PC-3 (cell line): Measurements from ENCODE around the gene MSH3. TPM values are rescaled to one million over a fixed set of nuclear protein-coding genes. Genes with fewer than 3 reads are reported as not detected.

Experiments used
- ATAC-seq: fragments of 200-7000 bp; cut with Tn5 transposase; 2 replicates; pipeline ENCODE4 v1.9.1; 2020; ENCODE audit warnings: mild to moderate bottlenecking, moderate library complexity
- BruUV-seq: library from RNA; stranded (reverse); fragments of 400-500 nt; replicated peaks from 2 replicates; lab custom pipeline; 2021; lab: Mats Ljungman, UMichigan
- CTCF ChIA-PET: fragments of 300-600 bp; sonication (Branson Sonifier 250); formaldehyde crosslinking; loops from one replicate; lab custom pipeline; 2022; ENCODE audit warnings: antibody characterized with exemption; lab: Charles Lee
- POLR2A ChIA-PET: fragments of 300-600 bp; sonication (Branson Sonifier 250); formaldehyde crosslinking; loops from one replicate; lab custom pipeline; 2022; ENCODE audit warnings: antibody characterized with exemption; ENCODE audit not compliant: unreplicated experiment; lab: Charles Lee
- DNase-seq: peaks from one replicate; pipeline ENCODE4 v3.0.0-alpha.2; 2015
- H2AFZ ChIP-seq: fragments of 300-600 bp; sonication (generic); 2 replicates; pipeline ENCODE4 v1.6.0; 2016; ENCODE audit warnings: antibody characterized with exemption, low read length
- H3F3A ChIP-seq: fragments of 300-600 bp; sonication (generic); one replicate; pipeline ENCODE4 v1.6.0; 2017; ENCODE audit warnings: antibody characterized with exemption, low read length, control low read depth, mild to moderate bottlenecking; ENCODE audit not compliant: unreplicated experiment
- H3K27ac ChIP-seq: fragments of 300-600 bp; sonication (generic); 2 replicates; pipeline ENCODE4 v1.5.1; 2016; ENCODE audit warnings: mild to moderate bottlenecking, low read length
- H3K27me3 ChIP-seq: fragments of 300-600 bp; sonication (generic); 2 replicates; pipeline ENCODE4 v1.6.1; 2016; ENCODE audit warnings: low read length, mixed read lengths
- H3K36me3 ChIP-seq: fragments of 300-600 bp; sonication (generic); 2 replicates; pipeline ENCODE4 v1.6.1; 2016; ENCODE audit warnings: low read depth, mixed run types, low read length, mixed read lengths
- H3K4me1 ChIP-seq: fragments of 300-600 bp; sonication (generic); 2 replicates; pipeline ENCODE4 v1.5.1; 2016; ENCODE audit warnings: low read length; ENCODE audit not compliant: insufficient read depth
- H3K4me2 ChIP-seq: fragments of 300-600 bp; sonication (generic); 2 replicates; pipeline ENCODE4 v1.6.0; 2016; ENCODE audit warnings: low read length
- H3K4me3 ChIP-seq: fragments of 300-600 bp; sonication (generic); 2 replicates; pipeline ENCODE4 v1.5.1; 2016; ENCODE audit warnings: mild to moderate bottlenecking, low read length, mixed read lengths
- H3K79me2 ChIP-seq: fragments of 300-600 bp; sonication (generic); 2 replicates; pipeline ENCODE4 v1.6.1; 2017; ENCODE audit warnings: low read length, mixed read lengths
- H3K9ac ChIP-seq: fragments of 300-600 bp; sonication (generic); 2 replicates; pipeline ENCODE4 v1.6.0; 2016; ENCODE audit warnings: mild to moderate bottlenecking, low read length
- H3K9me2 ChIP-seq: fragments of 300-600 bp; sonication (generic); replicated peaks from 2 replicates; pipeline ENCODE4 v1.6.1; 2016; ENCODE audit warnings: mixed run types, low read length, mixed read lengths
- H3K9me3 ChIP-seq: fragments of 300-600 bp; sonication (generic); 2 replicates; pipeline ENCODE4 v1.6.1; 2016; ENCODE audit warnings: low read length, mixed read lengths
- H4K20me1 ChIP-seq: fragments of 300-600 bp; sonication (generic); 2 replicates; pipeline ENCODE4 v1.6.1; 2016; ENCODE audit warnings: low read length, mixed read lengths
- EZH2 ChIP-seq: fragments of 300-600 bp; sonication (generic); IDR thresholded peaks from one replicate; pipeline ENCODE4 v1.6.1; 2017; ENCODE audit warnings: antibody characterized with exemption, mild to moderate bottlenecking, low read length; ENCODE audit not compliant: unreplicated experiment
- EZH2phosphoT487 ChIP-seq: fragments of 300-600 bp; sonication (generic); IDR thresholded peaks from 2 replicates; pipeline ENCODE4 v1.6.1; 2018; ENCODE audit warnings: mild to moderate bottlenecking, antibody characterized with exemption, low read length, borderline replicate concordance
- intact Hi-C: fragments of 100-400 bp; cut with micrococcal nuclease; formaldehyde crosslinking; loops from 2 replicates; pipeline ENCODE4 v1.9.0; 2023
- total RNA-seq: library from RNA; depleted of rRNA; stranded (reverse); fragments of >200 nt; gene quantifications from 2 replicates; pipeline ENCODE4 v1.2.3, GENCODE V29; 2014
- TF ChIP-seq, protein P1 (sequence below): fragments of 300-600 bp; sonication (generic); conservative IDR thresholded peaks from 2 replicates; pipeline ENCODE4 v1.5.1; 2017; ENCODE audit warnings: antibody characterized with exemption, low read depth, mild to moderate bottlenecking, low read length

Gene MSH3
- total RNA-seq, 1 experiment from 2014 or later = 9.0 TPM

DNA sequence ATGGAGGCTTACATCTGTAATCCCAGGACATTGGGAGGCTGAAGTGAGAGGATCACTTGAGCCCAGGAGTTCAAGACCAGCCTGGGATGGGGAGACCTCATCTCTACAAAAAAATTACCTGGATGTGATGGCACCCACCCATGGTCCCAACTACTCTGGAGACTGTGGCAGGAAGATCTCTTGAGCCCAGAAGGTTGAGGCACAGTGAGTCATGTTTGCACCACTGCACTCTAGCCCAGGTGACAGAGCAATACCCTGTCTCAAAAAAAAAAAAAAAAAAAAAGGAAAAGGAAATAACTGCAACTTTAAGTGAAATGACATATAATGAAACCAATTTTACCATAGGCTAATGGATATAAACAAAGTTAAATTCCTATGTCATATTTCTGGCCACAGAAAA lies 152.5 kb downstream of the MSH3 start:
- POLR2A ChIA-PET = no interaction called here

DNA sequence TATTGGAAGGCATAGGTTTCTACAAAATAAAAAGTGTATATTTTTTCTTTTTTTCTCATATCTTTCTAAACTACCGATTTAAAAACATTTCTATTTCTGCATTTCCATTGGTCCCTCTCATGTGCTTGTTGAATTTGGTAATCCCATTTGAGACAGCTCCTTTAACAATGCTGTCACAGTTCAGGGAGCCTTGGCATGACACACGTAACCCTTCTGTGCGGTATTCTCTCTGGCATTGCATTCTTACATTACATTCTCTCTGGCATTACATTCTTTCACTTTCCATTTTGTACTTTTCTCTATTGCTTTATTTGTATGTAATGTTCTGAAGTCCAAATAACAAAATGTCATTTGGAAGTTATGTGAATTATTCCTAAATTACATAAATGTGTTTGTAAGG lies 155.0 kb downstream of the MSH3 start:
- H3K9me3 ChIP-seq = no peaks in the 10 kb centered on the region
- H3F3A ChIP-seq = no peaks in the 10 kb centered on the region
- no TSS peak for BruUV-seq
- ATAC-seq (no peak), DNase-seq (no peak)
- H3K79me2 ChIP-seq = no peaks in the 10 kb centered on the region
- ChIA-PET CTCF (no interaction called here), POLR2A (no interaction called here)
- 0 out of 2 replicates have a peak, but pooled peaks cover 9% of the 10 kb centered on the region for H3K36me3 ChIP-seq
- H3K4me1 ChIP-seq = no peaks in the 10 kb centered on the region
- H3K9me2 ChIP-seq = no peaks in the 10 kb centered on the region
- no peak overlapping the region for H3K27ac ChIP-seq
- no peak overlapping the region for H3K4me3 ChIP-seq
- no peak overlapping the region for H3K9ac ChIP-seq
- no peaks in the 10 kb centered on the region for H3K27me3 ChIP-seq
- TF ChIP-seq EZH2 (no peak), EZH2phosphoT487 (no peak)
- TF ChIP-seq, protein P1, sequence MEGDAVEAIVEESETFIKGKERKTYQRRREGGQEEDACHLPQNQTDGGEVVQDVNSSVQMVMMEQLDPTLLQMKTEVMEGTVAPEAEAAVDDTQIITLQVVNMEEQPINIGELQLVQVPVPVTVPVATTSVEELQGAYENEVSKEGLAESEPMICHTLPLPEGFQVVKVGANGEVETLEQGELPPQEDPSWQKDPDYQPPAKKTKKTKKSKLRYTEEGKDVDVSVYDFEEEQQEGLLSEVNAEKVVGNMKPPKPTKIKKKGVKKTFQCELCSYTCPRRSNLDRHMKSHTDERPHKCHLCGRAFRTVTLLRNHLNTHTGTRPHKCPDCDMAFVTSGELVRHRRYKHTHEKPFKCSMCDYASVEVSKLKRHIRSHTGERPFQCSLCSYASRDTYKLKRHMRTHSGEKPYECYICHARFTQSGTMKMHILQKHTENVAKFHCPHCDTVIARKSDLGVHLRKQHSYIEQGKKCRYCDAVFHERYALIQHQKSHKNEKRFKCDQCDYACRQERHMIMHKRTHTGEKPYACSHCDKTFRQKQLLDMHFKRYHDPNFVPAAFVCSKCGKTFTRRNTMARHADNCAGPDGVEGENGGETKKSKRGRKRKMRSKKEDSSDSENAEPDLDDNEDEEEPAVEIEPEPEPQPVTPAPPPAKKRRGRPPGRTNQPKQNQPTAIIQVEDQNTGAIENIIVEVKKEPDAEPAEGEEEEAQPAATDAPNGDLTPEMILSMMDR = no peak
- intact Hi-C loops = no loop called here
- no peaks in the 10 kb centered on the region for H4K20me1 ChIP-seq
- H3K4me2 ChIP-seq = no peak overlapping the region
- H2AFZ ChIP-seq = no peak overlapping the region

More for the DNA sequence above, 152.5 kb downstream of the MSH3 start:
- no peaks in the 10 kb centered on the region for H3K27me3 ChIP-seq
- no peak overlapping the region for H3K27ac ChIP-seq
- TF ChIP-seq, protein P1 = no peak
- TF ChIP-seq EZH2 = no peak
- no peak for TF ChIP-seq EZH2phosphoT487
- H3K4me3 ChIP-seq = no peak overlapping the region
- H3K79me2 ChIP-seq = no peaks in the 10 kb centered on the region
- H3K36me3 ChIP-seq = 0 out of 2 replicates have a peak, but pooled peaks cover 9% of the 10 kb centered on the region
- BruUV-seq = no TSS peak
- no peaks in the 10 kb centered on the region for H4K20me1 ChIP-seq
- DNase-seq = no peak
- H3K9me3 ChIP-seq = no peaks in the 10 kb centered on the region
- H3K4me2 ChIP-seq = no peak overlapping the region
- ATAC-seq = no peak
- intact Hi-C loops = no loop called here
- H3K9me2 ChIP-seq = no peaks in the 10 kb centered on the region
- H3K9ac ChIP-seq = no peak overlapping the region
- H3K4me1 ChIP-seq = no peaks in the 10 kb centered on the region
- H2AFZ ChIP-seq = no peak overlapping the region
- no peaks in the 10 kb centered on the region for H3F3A ChIP-seq
- CTCF ChIA-PET = no interaction called here

DNA sequence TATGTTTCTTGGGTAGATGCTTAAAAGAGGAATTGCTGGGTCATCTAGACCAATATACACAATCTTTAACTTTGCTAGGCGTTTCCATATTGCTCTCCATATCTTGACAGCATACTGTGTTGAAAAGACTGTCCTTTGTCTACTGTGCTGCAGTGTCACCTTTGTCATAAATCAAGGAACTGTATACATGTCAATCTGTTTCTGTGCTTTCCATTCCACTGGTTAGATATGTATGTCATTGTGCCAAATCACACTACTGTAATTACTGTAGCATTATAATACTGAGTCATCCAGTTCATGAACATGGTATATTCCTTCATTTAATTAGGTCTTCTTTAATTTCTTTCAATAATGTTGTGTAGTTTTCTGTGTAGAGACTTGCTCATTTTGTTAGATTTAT lies 156.0 kb downstream of the MSH3 start:
- TF ChIP-seq, protein P1 = no peak
- TF ChIP-seq EZH2phosphoT487 (no peak), EZH2 (no peak)
- no peaks in the 10 kb centered on the region for H3K9me3 ChIP-seq
- H3K79me2 ChIP-seq = no peaks in the 10 kb centered on the region
- no peak overlapping the region for H3K4me2 ChIP-seq
- no peaks in the 10 kb centered on the region for H3F3A ChIP-seq
- no TSS peak for BruUV-seq
- DNase-seq (no peak), ATAC-seq (no peak)
- no peaks in the 10 kb centered on the region for H3K4me1 ChIP-seq
- H3K27me3 ChIP-seq = no peaks in the 10 kb centered on the region
- H2AFZ ChIP-seq = no peak overlapping the region
- no peak overlapping the region for H3K27ac ChIP-seq
- no peaks in the 10 kb centered on the region for H3K9me2 ChIP-seq
- POLR2A ChIA-PET = no interaction called here
- H3K9ac ChIP-seq = no peak overlapping the region
- intact Hi-C loops = no loop called here
- no peak overlapping the region for H3K4me3 ChIP-seq
- 0 out of 2 replicates have a peak, but pooled peaks cover 11% of the 10 kb centered on the region for H3K36me3 ChIP-seq
- H4K20me1 ChIP-seq = no peaks in the 10 kb centered on the region
- CTCF ChIA-PET = no interaction called here
